PC-9 (cell line): ENCODE data around the gene RRBP1.

Source experiments
- EZH2 ChIP-seq: fragments of 200-600 bp; sonication (generic); IDR thresholded peaks from 2 replicates; pipeline ENCODE4 v1.8.0; 2017; ENCODE audit warnings: antibody characterized with exemption, low read depth
- TF ChIP-seq, protein P1 (sequence below): fragments of 200-600 bp; sonication (generic); conservative IDR thresholded peaks from 2 replicates; pipeline ENCODE4 v1.6.1; 2017; ENCODE audit warnings: mixed run types, antibody characterized with exemption, mild to moderate bottlenecking, moderate library complexity

DNA sequence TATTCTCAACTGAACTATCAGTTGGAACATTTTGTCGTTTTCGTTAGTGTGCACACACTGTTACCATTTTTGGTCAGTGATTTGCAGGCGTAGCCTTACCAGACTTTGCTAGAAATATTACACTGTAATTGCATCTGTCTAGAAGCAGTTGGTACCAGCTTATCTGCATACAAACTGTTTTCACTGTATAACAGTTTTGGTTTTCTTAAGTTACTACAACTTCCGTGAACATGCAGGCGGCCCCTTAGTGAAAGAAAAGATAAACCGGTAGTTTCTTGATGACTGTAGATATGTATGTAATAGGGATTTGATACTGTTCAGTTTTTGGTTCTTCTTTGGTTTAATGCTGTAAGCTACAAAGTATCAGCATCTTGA is 110.9 kb downstream of the RRBP1 start:
- TF ChIP-seq, protein P1, sequence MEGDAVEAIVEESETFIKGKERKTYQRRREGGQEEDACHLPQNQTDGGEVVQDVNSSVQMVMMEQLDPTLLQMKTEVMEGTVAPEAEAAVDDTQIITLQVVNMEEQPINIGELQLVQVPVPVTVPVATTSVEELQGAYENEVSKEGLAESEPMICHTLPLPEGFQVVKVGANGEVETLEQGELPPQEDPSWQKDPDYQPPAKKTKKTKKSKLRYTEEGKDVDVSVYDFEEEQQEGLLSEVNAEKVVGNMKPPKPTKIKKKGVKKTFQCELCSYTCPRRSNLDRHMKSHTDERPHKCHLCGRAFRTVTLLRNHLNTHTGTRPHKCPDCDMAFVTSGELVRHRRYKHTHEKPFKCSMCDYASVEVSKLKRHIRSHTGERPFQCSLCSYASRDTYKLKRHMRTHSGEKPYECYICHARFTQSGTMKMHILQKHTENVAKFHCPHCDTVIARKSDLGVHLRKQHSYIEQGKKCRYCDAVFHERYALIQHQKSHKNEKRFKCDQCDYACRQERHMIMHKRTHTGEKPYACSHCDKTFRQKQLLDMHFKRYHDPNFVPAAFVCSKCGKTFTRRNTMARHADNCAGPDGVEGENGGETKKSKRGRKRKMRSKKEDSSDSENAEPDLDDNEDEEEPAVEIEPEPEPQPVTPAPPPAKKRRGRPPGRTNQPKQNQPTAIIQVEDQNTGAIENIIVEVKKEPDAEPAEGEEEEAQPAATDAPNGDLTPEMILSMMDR: no peak
- no peak for TF ChIP-seq EZH2
